Cerebellar cortex (tissue), 1 donor: ENCODE results near the gene C1QTNF2.

ENCODE experiments used
- DNase-seq: peaks from one replicate; pipeline ENCODE4 v3.0.0-alpha.2; 2015; ENCODE audit warnings: low spot score

Gene C1QTNF2

GRCh38 chr5:160375166-160375565 lies 4.7 kb upstream of the C1QTNF2 start:
- no peak for DNase-seq

GRCh38 chr5:160371294-160371693 lies 868 bp upstream of the C1QTNF2 start:
- DNase-seq = no peak

GRCh38 chr5:160370713-160371034 lies 248 bp upstream of the C1QTNF2 start:
- DNase-seq = no peak

GRCh38 chr5:160367885-160368284 lies 2.5 kb downstream of the C1QTNF2 start:
- no peak for DNase-seq

GRCh38 chr5:160367261-160367660 lies 3.2 kb downstream of the C1QTNF2 start:
- no peak for DNase-seq

GRCh38 chr5:160366230-160366629 lies 4.2 kb downstream of the C1QTNF2 start:
- DNase-seq = no peak

GRCh38 chr5:160363660-160364395 lies 6.6 kb downstream of the C1QTNF2 start:
- no peak for DNase-seq

- DNase-seq = no peak
Observed at GRCh38 chr5:160363211-160363610, 7.2 kb downstream of the C1QTNF2 start.

- no peak for DNase-seq
Observed at GRCh38 chr5:160361624-160362228, 8.7 kb downstream of the C1QTNF2 start.

GRCh38 chr5:160360310-160360709 lies 10.1 kb downstream of the C1QTNF2 start:
- DNase-seq = no peak

GRCh38 chr5:160359816-160360215 lies 10.6 kb downstream of the C1QTNF2 start:
- DNase-seq = no peak

GRCh38 chr5:160359242-160359641 lies 11.2 kb downstream of the C1QTNF2 start:
- no peak for DNase-seq

- peak; percentile 82 for DNase-seq
Observed at GRCh38 chr5:160357861-160358411, 12.5 kb downstream of the C1QTNF2 start.

- DNase-seq = no peak
Observed at GRCh38 chr5:160357394-160357793, 13.0 kb downstream of the C1QTNF2 start.

GRCh38 chr5:160356550-160357347 lies 13.7 kb downstream of the C1QTNF2 start:
- peak; percentile 39 for DNase-seq

GRCh38 chr5:160354666-160355065 lies 15.8 kb downstream of the C1QTNF2 start:
- no peak for DNase-seq

GRCh38 chr5:160353379-160353778 lies 17.0 kb downstream of the C1QTNF2 start:
- DNase-seq = peak; percentile 91

- DNase-seq = no peak
Observed at GRCh38 chr5:160352308-160352707, 18.1 kb downstream of the C1QTNF2 start.

GRCh38 chr5:160349935-160350303 lies 20.5 kb downstream of the C1QTNF2 start:
- DNase-seq = no peak

GRCh38 chr5:160349249-160349934 lies 21.0 kb downstream of the C1QTNF2 start:
- DNase-seq = no peak

GRCh38 chr5:160348080-160348479 lies 22.3 kb downstream of the C1QTNF2 start:
- no peak for DNase-seq

GRCh38 chr5:160347448-160347847 lies 23.0 kb downstream of the C1QTNF2 start:
- DNase-seq = no peak
